Ectodermal cell (in vitro differentiated cells): ENCODE data around the gene ATP2B3.

Experiments
- H3K27ac ChIP-seq: 2 replicates; pipeline ENCODE4 v1.7.0; 2013; ENCODE audit warnings: mild to moderate bottlenecking, low read depth, low read length; ENCODE audit not compliant: insufficient read depth, poor library complexity, severe bottlenecking
- H3K27me3 ChIP-seq: 2 replicates; pipeline ENCODE4 v1.7.0; 2013; ENCODE audit warnings: mild to moderate bottlenecking, low read length; ENCODE audit not compliant: insufficient read depth, control insufficient read depth, poor library complexity, severe bottlenecking
- H3K36me3 ChIP-seq: one replicate; pipeline ENCODE4 v1.7.0; 2013; ENCODE audit warnings: low read length; ENCODE audit not compliant: control insufficient read depth, insufficient read depth
- H3K4me1 ChIP-seq: one replicate; pipeline ENCODE4 v1.7.0; 2013; ENCODE audit warnings: low read length; ENCODE audit not compliant: control insufficient read depth, insufficient read depth
- H3K4me3 ChIP-seq: 2 replicates; pipeline ENCODE4 v1.7.0; 2013; ENCODE audit warnings: low read depth, low read length, control low read depth; ENCODE audit not compliant: insufficient read depth
- H3K9me3 ChIP-seq: 2 replicates; pipeline ENCODE4 v1.7.0; 2013; ENCODE audit warnings: mild to moderate bottlenecking, low read length, moderate library complexity; ENCODE audit not compliant: control insufficient read depth
- WGBS, 2 experiments: methylation state at CpG; one replicate each; pipeline ENCODE4 v1.1.7; 2013; ENCODE audit warnings: missing lambda C conversion rate in 2 of 2; 5-methylcytosine and 5-hydroxymethylcytosine counted together

ATP2B3 gene

DNA sequence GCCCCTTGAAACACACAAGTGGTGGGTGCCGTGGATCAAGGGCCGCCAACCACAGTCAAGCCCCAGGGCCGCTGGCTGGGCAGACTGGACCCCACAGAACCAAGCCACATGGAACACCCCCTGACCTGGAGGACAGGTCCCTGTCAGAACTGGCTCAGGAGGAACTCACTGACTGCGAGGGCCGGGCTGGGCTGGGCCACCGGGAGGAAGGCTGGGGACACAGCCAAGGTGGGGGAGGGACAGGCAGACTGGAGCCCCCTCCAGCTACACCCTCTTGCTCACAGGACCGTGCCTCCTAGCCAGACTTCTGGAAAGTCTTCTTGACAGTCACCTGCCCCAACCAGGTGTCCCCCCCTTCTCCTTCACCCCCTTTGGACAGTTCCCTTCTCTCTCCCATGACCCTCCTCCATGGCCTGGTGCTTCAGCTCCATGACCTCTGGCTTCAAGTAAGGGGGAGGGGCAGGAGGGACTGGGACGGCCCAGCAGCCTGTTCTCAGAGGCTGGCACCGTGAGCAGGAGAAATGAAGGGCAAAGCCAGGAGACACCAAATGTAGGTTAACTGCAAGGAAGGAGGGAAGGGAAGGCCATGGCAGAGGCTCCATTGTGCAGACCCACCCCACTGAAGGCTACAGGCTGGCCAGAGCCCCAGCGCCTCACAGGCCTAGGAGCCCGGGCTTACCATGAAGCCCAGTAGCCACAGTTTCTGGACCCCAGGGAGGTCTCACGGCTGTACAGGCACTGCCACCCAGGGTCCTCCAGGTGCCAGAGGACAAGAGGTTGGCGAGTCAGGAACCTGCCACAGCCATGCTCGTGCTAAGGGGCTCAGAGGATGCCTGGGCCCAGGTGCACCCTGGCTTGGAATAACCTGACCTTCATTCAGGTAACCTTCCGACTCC lies 107.0 kb downstream of the ATP2B3 start:
- H3K36me3 ChIP-seq: no peaks in the 10 kb centered on the region
- H3K9me3 ChIP-seq: no peaks in the 10 kb centered on the region
- H3K4me3 ChIP-seq: no peak overlapping the region
- WGBS, 2 experiments: 88 to 92% methylated on average over 15 of the region's 15 CpGs
- H3K27ac ChIP-seq: no peak overlapping the region
- H3K27me3 ChIP-seq: no peaks in the 10 kb centered on the region
- H3K4me1 ChIP-seq: no peaks in the 10 kb centered on the region

DNA sequence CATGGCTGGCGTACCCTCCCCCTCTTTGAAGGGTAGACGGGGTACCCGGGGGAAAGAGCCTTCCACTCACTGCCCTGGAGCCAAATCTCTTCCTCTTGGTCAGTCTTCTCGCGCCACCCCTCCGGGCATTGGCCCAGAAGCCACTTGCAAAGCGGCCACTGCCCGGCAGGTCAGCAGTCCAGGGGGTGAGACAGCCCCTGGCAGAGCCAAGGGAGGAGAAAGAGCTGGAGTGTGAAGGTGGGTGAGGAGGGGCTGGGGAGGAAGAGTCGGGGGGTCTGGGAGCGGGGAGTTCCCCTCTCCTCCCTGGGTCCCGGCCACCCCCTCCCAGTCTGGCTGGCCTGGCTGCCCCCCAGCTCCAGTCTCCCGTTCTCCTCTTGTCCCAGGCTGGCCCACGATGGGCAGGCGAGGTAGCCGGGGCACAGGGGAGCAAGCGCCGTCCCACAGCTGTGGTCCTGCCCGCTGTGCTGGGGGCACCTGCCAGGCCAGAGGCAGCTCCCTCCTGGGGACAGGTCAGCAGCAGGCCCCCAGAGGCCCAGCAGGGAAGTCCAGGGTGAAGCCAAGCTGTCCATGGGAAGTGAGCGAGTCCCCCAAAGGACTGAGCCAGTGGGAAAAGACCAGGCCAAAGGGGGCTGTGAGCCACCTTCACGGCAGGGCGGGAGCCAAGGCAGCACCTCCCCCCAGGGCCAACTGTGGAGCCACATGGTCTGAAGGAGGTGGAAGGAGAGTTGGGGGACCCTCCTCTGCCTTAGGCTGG lies 108.0 kb downstream of the ATP2B3 start:
- Histone ChIP-seq H3K27me3 (no peaks in the 10 kb centered on the region), H3K9me3 (no peaks in the 10 kb centered on the region), H3K4me3 (no peak overlapping the region), H3K4me1 (no peaks in the 10 kb centered on the region), H3K27ac (no peak overlapping the region), H3K36me3 (no peaks in the 10 kb centered on the region)
- WGBS, 2 experiments: 89 to 90% methylated on average over 20 to 21 of the region's 21 CpGs

DNA sequence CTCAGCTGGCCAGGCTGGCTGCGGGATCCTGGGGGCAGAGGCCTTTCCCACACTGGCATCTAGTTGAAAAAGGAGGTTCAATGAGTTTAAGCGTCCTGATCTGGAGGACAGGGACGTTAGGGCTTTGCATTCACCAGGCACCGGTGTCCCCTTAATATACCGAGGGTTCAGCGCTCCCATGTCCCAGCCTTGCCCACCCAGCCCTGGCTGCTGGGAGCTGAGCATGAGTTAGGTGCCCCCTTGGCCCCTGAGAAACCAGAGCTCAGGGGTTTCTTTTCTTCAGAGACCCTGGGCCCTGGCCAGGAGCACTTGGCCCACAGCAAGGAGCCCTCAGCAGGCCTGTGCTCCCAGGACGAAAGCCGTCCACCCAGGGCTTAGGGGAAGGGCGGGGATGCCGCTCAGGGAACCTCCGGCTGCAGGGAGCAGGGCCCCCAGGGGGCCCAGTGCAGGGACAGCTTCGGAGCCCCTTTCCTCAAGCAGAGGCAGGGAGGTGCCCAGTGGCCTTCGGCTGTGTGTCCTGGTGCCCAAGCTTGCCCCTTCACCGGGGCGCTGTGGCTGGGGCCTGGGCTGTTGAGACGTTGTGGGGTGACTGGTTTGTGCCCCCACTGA lies 108.7 kb downstream of the ATP2B3 start:
- H3K27ac ChIP-seq: no peak overlapping the region
- 85 to 87% methylated on average over 15 to 16 of the region's 16 CpGs for WGBS, 2 experiments
- H3K36me3 ChIP-seq: no peaks in the 10 kb centered on the region
- H3K27me3 ChIP-seq: no peaks in the 10 kb centered on the region
- no peak overlapping the region for H3K4me3 ChIP-seq
- no peaks in the 10 kb centered on the region for H3K9me3 ChIP-seq
- no peaks in the 10 kb centered on the region for H3K4me1 ChIP-seq

DNA sequence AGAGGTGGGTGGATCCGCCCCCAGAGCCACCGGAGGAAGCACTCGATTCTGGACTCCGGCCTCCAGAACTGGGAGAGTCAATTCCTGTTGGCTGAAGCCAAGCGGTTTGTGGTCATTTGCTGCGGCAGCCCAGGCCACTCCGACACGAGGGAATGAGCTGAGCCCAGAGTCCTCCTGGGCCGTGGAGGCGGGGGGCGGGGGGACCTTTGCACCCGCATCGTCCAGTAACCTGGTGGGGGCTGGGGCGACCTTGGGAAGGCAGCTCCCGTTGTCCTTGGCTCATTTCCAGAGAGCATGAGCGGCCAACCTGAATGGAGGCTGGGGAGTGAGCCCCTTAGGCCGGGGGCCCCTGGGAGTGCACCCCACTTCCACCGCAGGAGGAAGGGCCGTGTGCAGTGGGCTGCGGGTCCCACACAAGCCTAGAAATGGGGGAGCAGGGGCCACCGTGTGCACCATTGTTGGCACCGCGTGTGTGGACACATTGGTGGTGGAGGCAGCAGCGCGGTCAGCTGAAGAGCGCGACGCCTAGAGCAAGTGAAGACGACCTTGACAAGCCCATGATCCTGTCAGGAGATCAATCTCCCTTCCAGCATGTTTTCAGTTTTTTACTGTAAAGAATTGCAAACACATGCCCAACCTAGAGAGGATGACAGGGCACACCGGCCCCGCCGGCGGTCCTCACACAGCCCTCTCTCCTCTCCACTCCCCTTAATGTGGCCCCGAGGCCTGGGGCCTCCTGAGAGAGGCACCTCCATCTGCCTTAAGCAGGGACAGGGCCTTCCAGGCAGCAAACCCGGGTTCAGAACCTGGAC lies 109.6 kb downstream of the ATP2B3 start:
- Histone ChIP-seq H3K36me3 (no peaks in the 10 kb centered on the region), H3K27me3 (no peaks in the 10 kb centered on the region), H3K9me3 (no peaks in the 10 kb centered on the region), H3K4me1 (no peaks in the 10 kb centered on the region), H3K4me3 (no peak overlapping the region), H3K27ac (no peak overlapping the region)
- WGBS, 2 experiments: 87 to 89% methylated on average over 35 of the region's 35 CpGs

DNA sequence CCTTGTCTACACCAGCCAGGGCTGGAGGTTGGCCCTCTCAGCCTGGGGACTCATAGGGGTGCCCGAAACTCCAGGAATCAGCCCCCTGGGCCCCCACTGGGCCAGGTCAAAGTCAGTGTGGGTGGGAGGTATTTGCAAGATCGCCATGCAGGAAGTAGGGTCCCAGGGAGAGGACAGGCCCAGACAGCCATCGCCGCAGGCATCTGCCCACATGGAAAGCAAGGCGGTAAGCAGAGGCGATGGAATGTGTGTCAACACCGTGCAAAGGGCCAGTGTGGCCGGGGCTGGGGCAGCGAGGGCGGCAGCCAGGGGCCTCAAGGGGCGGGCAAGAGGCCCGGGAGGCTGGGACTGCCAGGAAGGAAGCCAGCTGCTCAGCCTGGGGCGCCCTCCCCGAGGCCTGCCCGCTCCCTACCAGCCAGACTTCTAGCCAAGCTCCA lies 110.3 kb downstream of the ATP2B3 start:
- Histone ChIP-seq H3K36me3 (no peaks in the 10 kb centered on the region), H3K4me3 (no peak overlapping the region), H3K9me3 (no peaks in the 10 kb centered on the region), H3K4me1 (no peaks in the 10 kb centered on the region), H3K27me3 (no peaks in the 10 kb centered on the region), H3K27ac (no peak overlapping the region)
- WGBS, 2 experiments: 86 to 89% methylated on average over 15 of the region's 15 CpGs

DNA sequence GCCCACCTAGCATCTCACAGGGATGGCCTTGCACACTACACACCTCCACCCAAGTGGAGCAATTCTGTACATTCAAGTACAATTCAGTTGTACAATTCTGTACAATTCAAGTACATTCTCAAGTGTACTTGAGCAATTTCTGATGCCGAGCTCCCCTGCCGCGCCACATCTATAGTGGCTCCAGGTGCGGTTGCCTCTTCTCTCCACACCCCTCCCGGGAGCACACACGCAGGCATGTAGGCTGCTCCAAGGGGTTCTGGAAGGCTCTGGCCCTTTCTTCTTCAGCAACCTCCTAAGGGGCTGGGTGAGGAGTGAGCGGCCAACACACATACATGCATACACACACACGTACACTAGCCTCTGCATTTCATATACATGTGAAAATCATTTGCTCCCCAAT lies 110.7 kb downstream of the ATP2B3 start:
- Histone ChIP-seq H3K27me3 (no peaks in the 10 kb centered on the region), H3K36me3 (no peaks in the 10 kb centered on the region), H3K4me1 (no peaks in the 10 kb centered on the region), H3K27ac (no peak overlapping the region), H3K4me3 (no peak overlapping the region), H3K9me3 (no peaks in the 10 kb centered on the region)
- WGBS, 2 experiments: 92 to 93% methylated on average over 8 of the region's 8 CpGs

DNA sequence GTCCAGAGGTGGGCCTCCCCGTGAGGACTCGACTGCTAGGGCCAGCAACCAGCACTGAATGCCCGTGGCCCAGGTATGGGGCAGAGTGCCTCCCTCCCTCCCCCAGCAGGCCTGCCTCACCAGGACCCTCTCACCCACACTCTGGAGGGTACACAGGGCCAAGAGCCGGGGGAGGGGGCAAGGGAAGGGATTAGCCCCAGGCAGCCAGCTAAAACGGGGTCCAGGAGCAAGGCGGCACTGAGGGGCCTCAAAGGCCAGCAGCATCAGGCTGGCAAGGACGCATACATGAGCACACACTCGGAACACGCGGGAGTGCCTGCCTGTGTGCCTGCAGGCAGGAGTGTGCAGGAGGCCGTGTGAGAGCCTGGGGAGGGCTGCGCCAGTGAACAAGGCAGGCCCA lies 111.2 kb downstream of the ATP2B3 start:
- Histone ChIP-seq H3K36me3 (no peaks in the 10 kb centered on the region), H3K9me3 (no peaks in the 10 kb centered on the region), H3K27ac (no peak overlapping the region), H3K4me1 (no peaks in the 10 kb centered on the region), H3K27me3 (no peaks in the 10 kb centered on the region), H3K4me3 (no peak overlapping the region)
- 87 to 91% methylated on average over 12 of the region's 12 CpGs for WGBS, 2 experiments

DNA sequence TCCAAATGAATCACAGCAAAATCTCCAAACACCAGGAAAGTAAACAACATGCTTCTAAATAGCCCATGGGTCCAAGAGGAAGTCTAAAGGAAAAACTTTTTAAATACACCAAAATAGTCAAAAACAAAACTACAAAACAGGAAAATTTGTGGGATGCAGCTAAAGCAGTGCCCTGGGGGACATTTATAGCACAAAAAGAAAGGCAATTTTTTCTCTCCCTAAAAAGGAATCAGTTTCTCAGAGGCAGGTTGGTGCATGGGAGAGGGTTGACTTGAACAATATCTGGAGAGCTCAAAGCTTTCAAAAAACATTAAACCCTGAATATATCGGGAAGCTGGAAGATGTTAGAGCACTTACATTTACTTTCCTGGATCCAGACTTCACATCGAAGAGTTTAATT lies 113.9 kb downstream of the ATP2B3 start:
- Histone ChIP-seq H3K9me3 (no peaks in the 10 kb centered on the region), H3K27ac (no peak overlapping the region), H3K4me1 (no peaks in the 10 kb centered on the region), H3K4me3 (no peak overlapping the region), H3K36me3 (no peaks in the 10 kb centered on the region), H3K27me3 (no peaks in the 10 kb centered on the region)
- 92 to 100% methylated on average over 2 of the region's 2 CpGs for WGBS, 2 experiments

DNA sequence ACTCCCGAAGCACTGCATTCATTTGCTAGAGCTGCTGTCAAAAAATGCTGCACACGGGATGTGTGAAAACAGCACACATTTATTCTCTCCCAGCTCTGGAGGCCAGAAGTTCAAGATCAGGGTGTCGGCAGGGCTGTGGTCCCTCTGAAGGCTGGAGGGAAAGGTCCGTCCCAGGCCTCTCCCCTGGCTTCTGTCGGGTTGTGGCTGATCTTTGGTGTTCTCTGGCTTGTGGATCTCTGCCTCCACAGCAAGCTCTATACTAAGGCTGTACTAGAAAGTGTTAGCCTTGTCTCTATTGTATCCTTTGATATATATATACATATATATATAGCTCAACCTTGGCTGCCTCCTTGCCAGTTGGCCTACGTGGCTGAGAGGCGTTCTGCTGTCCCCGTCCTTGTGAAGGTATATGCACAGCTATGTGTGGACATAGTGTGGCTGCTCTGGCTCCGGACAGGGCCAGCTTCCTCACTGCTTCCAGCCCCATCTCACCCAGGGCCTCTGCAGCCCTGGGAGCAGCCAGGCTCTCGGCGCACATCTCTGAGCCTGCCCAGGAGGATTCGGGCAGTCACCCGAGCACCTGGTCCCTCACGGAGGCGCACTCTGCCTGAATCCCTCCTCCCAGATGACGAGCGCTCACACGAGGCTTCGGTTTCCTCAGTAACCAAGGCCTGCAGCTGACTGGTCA lies 114.6 kb downstream of the ATP2B3 start:
- 88 to 92% methylated on average over 16 to 19 of the region's 19 CpGs for WGBS, 2 experiments
- no peaks in the 10 kb centered on the region for H3K27me3 ChIP-seq
- H3K27ac ChIP-seq: no peak overlapping the region
- no peaks in the 10 kb centered on the region for H3K9me3 ChIP-seq
- H3K36me3 ChIP-seq: no peaks in the 10 kb centered on the region
- no peaks in the 10 kb centered on the region for H3K4me1 ChIP-seq
- H3K4me3 ChIP-seq: no peak overlapping the region
